ENCODE data around the gene MALRD1.

GRCh38 chr10:19096501-19097073, 48.0 kb downstream of the MALRD1 start:
- no peak for TF ChIP-seq EZH2 (IDR thresholded peaks at IDR 0.05)
- no peak for TF ChIP-seq CTCF (IDR thresholded peaks at IDR 0.05)
- TF ChIP-seq EZH2phosphoT487 (IDR thresholded peaks at IDR 0.05), result no peak

All from neural progenitor cell (in vitro differentiated cells).